H1 (cell line): ENCODE data around the gene SHISA9. TPM values are rescaled to one million over a fixed set of nuclear protein-coding genes. Genes with fewer than 3 reads are reported as not detected.

Experiments
- BRCA1 ChIP-seq: IDR thresholded peaks from 2 replicates; pipeline ENCODE4 v1.6.1; 2012; ENCODE audit warnings: low read depth, low read length, improper control_type of control experiment
- CHD7 ChIP-seq: fragments of 300-600 bp; sonication (generic); IDR thresholded peaks from 2 replicates; pipeline ENCODE4 v1.7.1; 2012; ENCODE audit warnings: low read length, moderate library complexity, mild to moderate bottlenecking, inconsistent platforms; ENCODE audit not compliant: insufficient replicate concordance
- GABPA ChIP-seq: IDR thresholded peaks from 2 replicates; pipeline ENCODE4 v1.6.1; 2011; ENCODE audit warnings: mild to moderate bottlenecking, low read length, moderate library complexity, borderline replicate concordance; ENCODE audit not compliant: insufficient read depth
- KDM4A ChIP-seq: IDR thresholded peaks from one replicate; pipeline ENCODE4 v1.7.1; 2012; ENCODE audit warnings: low read depth, mild to moderate bottlenecking, moderate library complexity, low read length, inconsistent platforms; ENCODE audit not compliant: severe bottlenecking
- RBBP5 ChIP-seq: IDR thresholded peaks from 2 replicates; pipeline ENCODE4 v1.7.1; 2012; ENCODE audit warnings: low read depth, mild to moderate bottlenecking, inconsistent platforms, low read length, moderate library complexity, borderline replicate concordance
- TCF12 ChIP-seq: IDR thresholded peaks from 2 replicates; pipeline ENCODE4 v1.6.1; 2011; ENCODE audit warnings: low read depth, mild to moderate bottlenecking, low read length
- ZNF274 ChIP-seq: IDR thresholded peaks from 2 replicates; pipeline ENCODE4 v1.7.0; 2012; ENCODE audit warnings: low read length, borderline replicate concordance; ENCODE audit errors: extremely low read depth
- polyA plus RNA-seq, 7 experiments: library from polyadenylated mRNA; depleted of rRNA in 3 of 7; stranded (reverse) in 5 of 7; unstranded in 2 of 7; fragments of >200 nt in 5 of 7; fragments of 200-250 nt in 2 of 7; gene quantifications; 1 replicate in 5 of 7; 2 replicates in 1 of 7; 4 replicates in 1 of 7; pipeline versions ENCODE4 v1.2.1 to v1.2.3, GENCODE V29; 2011 to 2013; ENCODE audit warnings: missing spikeins in 2 of 7, mixed read lengths in 2 of 7
- total RNA-seq: library from RNA; stranded (reverse); fragmentation: NEBNext Ultra II Directional; extraction: Animal tissue kit (Norgen Biotek cat#: 25700); gene quantifications from 2 replicates; pipeline ENCODE4 v1.2.1, GENCODE V29; 2021

Gene SHISA9
- total and polyA plus RNA-seq, 2 of the 8 experiments (the other 6 are each of a cell fraction or from before 2014, with no cell fraction given), result 25.6 to 39.8 TPM

- TF ChIP-seq CHD7, result no peak
- TF ChIP-seq KDM4A, result no peak
- no peak for TF ChIP-seq BRCA1
- TF ChIP-seq GABPA, result no peak
- no peak for TF ChIP-seq RBBP5
- TF ChIP-seq TCF12, result no peak
- no peak for TF ChIP-seq ZNF274
- TF ChIP-seq, all 59 proteins: peak for 0
Observed at GRCh38 chr16:12862941-12863340, 38.5 kb upstream of the SHISA9 start (continued).
